ENCODE data around the gene CABLES1. TPM values are rescaled to one million over a fixed set of nuclear protein-coding genes. Genes with fewer than 3 reads are reported as not detected.

Gene CABLES1, protein sequence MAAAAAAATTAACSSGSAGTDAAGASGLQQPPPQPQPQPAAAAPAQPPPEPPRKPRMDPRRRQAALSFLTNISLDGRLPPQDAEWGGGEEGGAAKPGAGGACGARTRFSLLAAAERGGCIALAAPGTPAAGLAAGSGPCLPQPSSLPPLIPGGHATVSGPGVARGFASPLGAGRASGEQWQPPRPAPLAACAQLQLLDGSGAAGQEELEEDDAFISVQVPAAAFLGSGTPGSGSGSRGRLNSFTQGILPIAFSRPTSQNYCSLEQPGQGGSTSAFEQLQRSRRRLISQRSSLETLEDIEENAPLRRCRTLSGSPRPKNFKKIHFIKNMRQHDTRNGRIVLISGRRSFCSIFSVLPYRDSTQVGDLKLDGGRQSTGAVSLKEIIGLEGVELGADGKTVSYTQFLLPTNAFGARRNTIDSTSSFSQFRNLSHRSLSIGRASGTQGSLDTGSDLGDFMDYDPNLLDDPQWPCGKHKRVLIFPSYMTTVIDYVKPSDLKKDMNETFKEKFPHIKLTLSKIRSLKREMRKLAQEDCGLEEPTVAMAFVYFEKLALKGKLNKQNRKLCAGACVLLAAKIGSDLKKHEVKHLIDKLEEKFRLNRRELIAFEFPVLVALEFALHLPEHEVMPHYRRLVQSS
- total RNA-seq (40.5 TPM), polyA plus RNA-seq (ENCODE audit: insufficient read depth, low read depth, low replicate concordance) (7.6 TPM)
- long read RNA-seq, donor 1, full-length matches to known transcripts = 3 of 3 reads
- long read RNA-seq, donor 1, partial matches to known transcripts = 0 of 3 reads
- long read RNA-seq, donor 1, other reads (novel, unspliced or antisense) = 0 of 3 reads
- long read RNA-seq, donor 2, full-length matches to known transcripts = 6 of 12 reads
- long read RNA-seq, donor 2, partial matches to known transcripts = 6 of 12 reads
- long read RNA-seq, donor 2, other reads (novel, unspliced or antisense) = 0 of 12 reads
- long read RNA-seq, donor 3, full-length matches to known transcripts = 6 of 6 reads
- long read RNA-seq, donor 3, partial matches to known transcripts = 0 of 6 reads
- long read RNA-seq, donor 3, other reads (novel, unspliced or antisense) = 0 of 6 reads
- long read RNA-seq, donor 4, full-length matches to known transcripts = 5 of 12 reads
- long read RNA-seq, donor 4, partial matches to known transcripts = 7 of 12 reads
- long read RNA-seq, donor 4, other reads (novel, unspliced or antisense) = 0 of 12 reads
- long read RNA-seq, donor 5 = 0 reads
- long read RNA-seq, donor 6, full-length matches to known transcripts = 1 of 1 reads
- long read RNA-seq, donor 6, partial matches to known transcripts = 0 of 1 reads
- long read RNA-seq, donor 6, other reads (novel, unspliced or antisense) = 0 of 1 reads
- long read RNA-seq, donor 7, full-length matches to known transcripts = 52 of 81 reads
- long read RNA-seq, donor 7, partial matches to known transcripts = 2 of 81 reads
- long read RNA-seq, donor 7, other reads (novel, unspliced or antisense) = 27 of 81 reads
- long read RNA-seq, donor 8, full-length matches to known transcripts = 6 of 11 reads
- long read RNA-seq, donor 8, partial matches to known transcripts = 5 of 11 reads
- long read RNA-seq, donor 8, other reads (novel, unspliced or antisense) = 0 of 11 reads
- long read RNA-seq, donor 9, full-length matches to known transcripts = 1 of 1 reads
- long read RNA-seq, donor 9, partial matches to known transcripts = 0 of 1 reads
- long read RNA-seq, donor 9, other reads (novel, unspliced or antisense) = 0 of 1 reads
- long read RNA-seq, donor 10, full-length matches to known transcripts = 3 of 3 reads
- long read RNA-seq, donor 10, partial matches to known transcripts = 0 of 3 reads
- long read RNA-seq, donor 10, other reads (novel, unspliced or antisense) = 0 of 3 reads

DNA sequence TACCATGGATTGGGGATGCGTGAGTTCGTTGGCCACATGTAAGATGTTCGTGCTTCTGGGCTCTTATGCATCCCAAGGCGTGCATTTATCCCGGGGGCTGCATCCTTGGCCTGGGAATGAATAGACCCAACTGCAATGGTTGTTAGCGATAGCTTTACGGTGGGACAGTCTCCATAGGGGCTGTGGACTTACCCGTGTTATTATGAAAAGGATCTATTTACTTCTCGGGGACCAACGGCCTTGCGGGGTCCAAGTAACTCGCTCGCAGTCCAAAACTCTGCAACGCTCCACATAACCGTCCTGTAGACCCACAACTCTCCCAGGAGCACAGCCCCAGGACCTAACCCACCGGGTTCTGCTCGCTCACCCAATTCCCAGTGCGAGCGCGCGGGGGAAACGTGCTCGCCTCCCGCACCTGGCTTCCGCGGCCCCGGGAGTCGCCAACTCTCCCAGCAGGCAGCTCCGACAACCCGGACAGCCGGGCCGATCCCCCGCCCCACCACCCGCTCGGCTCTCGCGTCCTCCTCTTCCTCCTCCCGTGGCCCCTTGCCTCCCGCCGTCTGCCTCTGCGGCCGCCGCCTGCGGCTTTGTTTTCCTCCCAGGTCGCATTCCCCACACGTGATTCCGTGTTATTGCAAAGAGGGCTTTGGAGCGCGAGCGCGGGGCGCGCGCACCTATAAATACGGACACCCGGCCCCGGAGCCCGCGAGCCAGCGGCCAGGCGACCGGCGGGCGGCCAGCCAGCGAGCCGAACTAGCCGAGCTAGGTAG lies at the start of gene CABLES1:
Gene CABLES1, plus strand, starts transcription at position 706 of the 770 bp plus-strand sequence. CDS start 278 bp downstream, outside the sequence.
- Histone ChIP-seq H3K36me3 (ENCODE audit: control insufficient read depth in 2 of 3, insufficient read depth in 3 of 3, low read length in 3 of 3) (no peaks in the 10 kb centered on the region), H3K27me3 (ENCODE audit: control insufficient read depth, insufficient read depth, low read length) (no peaks in the 10 kb centered on the region), H3K4me1 (ENCODE audit: control insufficient read depth in 2 of 3, insufficient read depth in 2 of 3, low read depth in 1 of 3, low read length in 3 of 3) (peaks cover 0 to 37% (median 16%) of the 10 kb centered on the region in 3 donors), H3K27ac (ENCODE audit: low read depth in 2 of 2, low read length in 2 of 2) (peak within 1 kb of the TSS; percentile 79 to 91), H3K9me3 (ENCODE audit: control insufficient read depth in 2 of 3, insufficient read depth in 1 of 3, low read length in 3 of 3) (no peaks in the 10 kb centered on the region), H3K9ac (ENCODE audit: low read length in 3 of 3) (peak within 1 kb of the TSS; percentile 47 to 77 (median 66)), H3K4me3 (ENCODE audit: low read length in 3 of 3) (peak within 1 kb of the TSS; percentile 69 to 81 (median 71))
- intact Hi-C loops (cut with DNase I) = loop anchor here (10.0 kb wide), 1 partner anchor 120 kb away; no protein-coding TSS in a partner anchor
- TF ChIP-seq, protein P1, sequence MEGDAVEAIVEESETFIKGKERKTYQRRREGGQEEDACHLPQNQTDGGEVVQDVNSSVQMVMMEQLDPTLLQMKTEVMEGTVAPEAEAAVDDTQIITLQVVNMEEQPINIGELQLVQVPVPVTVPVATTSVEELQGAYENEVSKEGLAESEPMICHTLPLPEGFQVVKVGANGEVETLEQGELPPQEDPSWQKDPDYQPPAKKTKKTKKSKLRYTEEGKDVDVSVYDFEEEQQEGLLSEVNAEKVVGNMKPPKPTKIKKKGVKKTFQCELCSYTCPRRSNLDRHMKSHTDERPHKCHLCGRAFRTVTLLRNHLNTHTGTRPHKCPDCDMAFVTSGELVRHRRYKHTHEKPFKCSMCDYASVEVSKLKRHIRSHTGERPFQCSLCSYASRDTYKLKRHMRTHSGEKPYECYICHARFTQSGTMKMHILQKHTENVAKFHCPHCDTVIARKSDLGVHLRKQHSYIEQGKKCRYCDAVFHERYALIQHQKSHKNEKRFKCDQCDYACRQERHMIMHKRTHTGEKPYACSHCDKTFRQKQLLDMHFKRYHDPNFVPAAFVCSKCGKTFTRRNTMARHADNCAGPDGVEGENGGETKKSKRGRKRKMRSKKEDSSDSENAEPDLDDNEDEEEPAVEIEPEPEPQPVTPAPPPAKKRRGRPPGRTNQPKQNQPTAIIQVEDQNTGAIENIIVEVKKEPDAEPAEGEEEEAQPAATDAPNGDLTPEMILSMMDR (IDR thresholded peaks at IDR 0.05; ENCODE audit: borderline replicate concordance, extremely low read depth, insufficient read depth) = no peak
- peak; percentile 83 to 90 (median 88) for DNase-seq
- FAIRE-seq = no peak

DNA sequence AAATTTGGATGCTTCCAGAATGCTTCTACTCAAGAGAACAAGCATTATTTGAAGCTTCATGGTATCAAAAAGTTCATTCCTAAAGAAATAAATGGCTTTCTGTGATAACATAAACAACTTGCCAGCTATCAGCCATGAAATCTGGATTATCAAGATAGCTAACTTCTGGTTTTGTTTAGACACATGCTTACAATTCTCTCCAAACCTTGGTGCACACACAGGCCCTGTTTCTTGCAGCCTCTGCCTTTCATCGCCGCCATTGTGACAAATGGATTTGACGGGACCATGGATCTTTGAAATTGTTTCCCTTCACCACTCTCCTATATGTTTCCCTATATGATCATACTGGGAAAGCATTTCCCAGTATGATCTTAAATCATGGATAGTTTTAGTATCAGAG lies 47.9 kb upstream of the CABLES1 start:
- DNase-seq (no peak), FAIRE-seq (no peak)
- Histone ChIP-seq H3K36me3 (ENCODE audit: control insufficient read depth in 2 of 3, insufficient read depth in 3 of 3, low read length in 3 of 3) (no peaks in the 10 kb centered on the region), H3K9me3 (ENCODE audit: control insufficient read depth in 2 of 3, insufficient read depth in 1 of 3, low read length in 3 of 3) (no peaks in the 10 kb centered on the region), H3K27me3 (ENCODE audit: control insufficient read depth, insufficient read depth, low read length) (no peaks in the 10 kb centered on the region), H3K27ac (ENCODE audit: low read depth in 2 of 2, low read length in 2 of 2) (no peak overlapping the region), H3K9ac (ENCODE audit: low read length in 3 of 3) (no peak overlapping the region), H3K4me3 (ENCODE audit: low read length in 3 of 3) (no peak overlapping the region), H3K4me1 (ENCODE audit: control insufficient read depth in 2 of 3, insufficient read depth in 2 of 3, low read depth in 1 of 3, low read length in 3 of 3) (no peaks in the 10 kb centered on the region)
- intact Hi-C loops (cut with DNase I) = no loop called here
- TF ChIP-seq, protein P1 (IDR thresholded peaks at IDR 0.05; ENCODE audit: borderline replicate concordance, extremely low read depth, insufficient read depth) = no peak

Data from kidney (tissue), 22 donors.